ENCODE data around the gene TRAF2.

The TRAF2 gene

DNA sequence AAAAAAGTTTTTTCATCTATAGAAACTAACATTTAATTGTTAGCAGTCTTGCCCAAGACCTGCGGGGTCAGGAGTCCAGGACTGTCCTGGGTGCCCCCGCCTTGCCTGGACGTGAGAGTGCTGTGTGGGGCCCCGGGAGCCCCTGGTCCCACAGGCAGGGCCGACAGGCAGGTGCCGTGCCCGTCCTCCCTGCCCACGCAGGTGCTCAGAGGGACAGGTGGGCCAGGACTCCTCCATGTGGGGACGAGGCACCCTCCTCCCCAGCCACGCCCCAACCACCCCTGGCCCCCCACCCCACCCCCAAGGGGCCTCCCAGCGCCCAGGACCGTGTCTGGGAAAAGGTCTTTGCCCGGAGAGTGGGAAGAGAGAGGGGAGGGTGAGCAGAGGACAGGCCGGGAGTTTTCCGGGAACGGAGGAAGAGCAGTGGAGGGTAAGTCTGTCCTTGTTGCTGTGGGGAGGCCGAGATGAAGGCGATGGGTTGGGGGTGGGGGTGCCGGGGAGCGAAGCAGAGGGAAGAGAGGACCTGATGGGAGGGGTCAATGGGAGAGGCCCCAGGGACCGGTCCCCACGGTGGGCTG, 63.0 kb downstream of the TRAF2 start:
- DNase-seq: no peak
- Histone ChIP-seq H3K4me1 (ENCODE audit: low read length) (peaks cover 9% of the 10 kb centered on the region), H2AFZ (ENCODE audit: low read length) (peak overlapping the region; percentile 82), H3K4me2 (ENCODE audit: low read depth, low read length) (peak overlapping the region; percentile 89), H3K9me3 (replicated peaks; ENCODE audit: insufficient read depth, low read length) (no peaks in the 10 kb centered on the region), H3F3A (ENCODE audit: insufficient read depth, low read length) (no peaks in the 10 kb centered on the region), H3K27ac (ENCODE audit: low read length) (peak overlapping the region; percentile 43; the same call in 1 of the 2 replicates), H4K20me1 (ENCODE audit: insufficient read depth, low read length) (no peaks in the 10 kb centered on the region), H3K79me2 (ENCODE audit: low read length) (no peaks in the 10 kb centered on the region), H3K9me2 (replicated peaks; ENCODE audit: insufficient read depth, low read length) (no peaks in the 10 kb centered on the region), H3K36me3 (replicated peaks; ENCODE audit: insufficient read depth, low read length) (no peaks in the 10 kb centered on the region), H3K27me3 (replicated peaks; ENCODE audit: insufficient read depth, low read length) (peaks cover 15% of the 10 kb centered on the region), H3K4me3 (ENCODE audit: low read length) (peak overlapping the region; percentile 63), H3K9ac (ENCODE audit: low read length) (peak overlapping the region; percentile 72; the same call in 1 of the 2 replicates)
- TF ChIP-seq EZH2phosphoT487 (IDR thresholded peaks at IDR 0.05; ENCODE audit: low read length): no peak
- no peak for TF ChIP-seq EZH2 (optimal IDR thresholded peaks at IDR 0.05; ENCODE audit: low read depth, low read length)
- TF ChIP-seq CTCF (IDR thresholded peaks at IDR 0.05; ENCODE audit: low read length): no peak

DNA sequence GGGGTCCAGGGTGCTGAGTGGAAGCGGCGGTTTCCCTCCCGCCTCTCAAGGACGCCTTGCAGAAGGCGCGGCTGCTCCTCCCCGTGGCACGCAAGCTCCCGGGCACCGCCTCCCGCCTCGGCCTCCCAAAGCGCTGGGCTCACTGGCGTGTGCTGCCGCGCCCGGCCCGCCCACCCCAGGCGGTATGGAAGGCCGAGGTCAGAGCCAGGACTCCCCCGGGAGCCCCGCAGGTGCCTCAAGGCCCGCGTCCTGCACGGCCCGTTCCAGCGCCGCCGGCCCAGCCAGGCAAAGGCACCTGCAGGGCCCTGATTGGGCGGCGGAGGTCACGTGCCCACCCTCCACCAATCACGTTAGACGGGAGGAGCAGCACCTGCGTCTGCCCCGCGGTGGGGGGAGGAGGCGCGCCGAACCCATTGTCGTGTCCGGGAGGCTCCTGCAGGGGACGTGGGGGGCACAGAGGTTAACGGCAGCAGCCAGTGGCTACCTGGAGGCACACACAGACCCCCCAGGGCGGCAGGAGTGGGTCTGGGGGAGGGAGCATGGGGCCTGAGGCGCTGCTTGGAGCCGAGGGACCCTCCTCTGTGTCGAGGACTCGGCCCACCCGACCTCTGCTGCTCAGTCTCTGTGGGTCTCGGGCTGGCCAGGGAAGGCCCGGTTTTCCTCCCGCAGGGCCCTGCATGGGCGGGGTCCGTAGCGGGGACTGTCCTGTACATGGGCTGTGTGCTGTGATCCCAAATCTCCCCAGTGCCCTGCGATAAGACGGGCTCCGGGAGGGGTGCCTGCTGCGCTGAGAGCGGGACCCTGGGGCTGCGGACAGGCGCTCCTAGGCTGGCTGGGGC, 63.7 kb downstream of the TRAF2 start:
- Histone ChIP-seq H3K4me3 (ENCODE audit: low read length) (peak overlapping the region; percentile 63), H3F3A (ENCODE audit: insufficient read depth, low read length) (no peaks in the 10 kb centered on the region), H3K27me3 (replicated peaks; ENCODE audit: insufficient read depth, low read length) (peaks cover 20% of the 10 kb centered on the region), H3K4me2 (ENCODE audit: low read depth, low read length) (peak overlapping the region; percentile 96), H3K27ac (ENCODE audit: low read length) (peak overlapping the region; percentile 43; the same call in 1 of the 2 replicates), H3K9me3 (replicated peaks; ENCODE audit: insufficient read depth, low read length) (no peaks in the 10 kb centered on the region), H3K36me3 (replicated peaks; ENCODE audit: insufficient read depth, low read length) (no peaks in the 10 kb centered on the region), H3K79me2 (ENCODE audit: low read length) (no peaks in the 10 kb centered on the region), H3K9ac (ENCODE audit: low read length) (peak overlapping the region; percentile 72), H3K9me2 (replicated peaks; ENCODE audit: insufficient read depth, low read length) (no peaks in the 10 kb centered on the region), H3K4me1 (ENCODE audit: low read length) (peaks cover 6% of the 10 kb centered on the region), H2AFZ (ENCODE audit: low read length) (peak overlapping the region; percentile 93), H4K20me1 (ENCODE audit: insufficient read depth, low read length) (no peaks in the 10 kb centered on the region)
- TF ChIP-seq EZH2phosphoT487 (IDR thresholded peaks at IDR 0.05; ENCODE audit: low read length) (no peak), CTCF (IDR thresholded peaks at IDR 0.05; ENCODE audit: low read length) (peak; percentile 24; the same call in 1 of the 2 replicates), EZH2 (optimal IDR thresholded peaks at IDR 0.05; ENCODE audit: low read depth, low read length) (no peak)
- DNase-seq: peak; percentile 95

DNA sequence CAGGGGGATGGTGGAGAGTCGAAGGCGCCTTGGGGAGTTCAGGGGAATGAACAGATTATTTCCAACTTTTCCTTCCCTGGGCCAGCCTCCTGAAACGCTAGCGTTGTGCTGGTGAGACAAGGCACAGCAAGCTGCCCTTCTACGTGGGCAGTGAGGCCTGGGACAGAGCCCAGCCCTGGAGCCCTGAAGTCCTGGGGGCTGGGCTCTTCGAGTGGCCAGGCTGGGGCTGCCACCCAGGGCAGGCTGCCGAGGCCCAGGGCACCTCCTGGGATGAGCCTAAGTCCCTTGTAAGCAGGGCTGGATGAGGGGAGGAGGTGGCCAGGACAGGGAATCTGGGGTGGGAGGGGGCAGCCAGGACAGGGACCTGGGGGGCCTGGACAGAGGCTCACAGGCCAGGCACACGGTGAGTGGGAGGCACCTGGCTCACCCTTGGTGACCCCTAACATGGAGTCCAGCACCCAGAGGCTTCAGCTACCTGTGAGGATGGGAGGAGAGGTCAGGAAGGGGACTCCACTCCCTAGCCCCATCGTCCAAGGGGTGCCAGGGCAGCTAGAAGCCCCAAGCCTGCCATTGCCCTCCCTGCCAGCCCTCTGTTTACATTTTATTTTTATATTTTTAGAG, 64.5 kb downstream of the TRAF2 start:
- TF ChIP-seq EZH2phosphoT487 (IDR thresholded peaks at IDR 0.05; ENCODE audit: low read length): no peak
- TF ChIP-seq EZH2 (optimal IDR thresholded peaks at IDR 0.05; ENCODE audit: low read depth, low read length): no peak
- no peak for TF ChIP-seq CTCF (IDR thresholded peaks at IDR 0.05; ENCODE audit: low read length)
- H4K20me1 ChIP-seq (ENCODE audit: insufficient read depth, low read length): no peaks in the 10 kb centered on the region
- no peaks in the 10 kb centered on the region for H3K36me3 ChIP-seq (replicated peaks; ENCODE audit: insufficient read depth, low read length)
- H3F3A ChIP-seq (ENCODE audit: insufficient read depth, low read length): no peaks in the 10 kb centered on the region
- peaks cover 6% of the 10 kb centered on the region; the same call in 1 of the 2 replicates for H3K4me1 ChIP-seq (ENCODE audit: low read length)
- peak overlapping the region; percentile 93 for H2AFZ ChIP-seq (ENCODE audit: low read length)
- H3K9me2 ChIP-seq (replicated peaks; ENCODE audit: insufficient read depth, low read length): no peaks in the 10 kb centered on the region
- peak overlapping the region; percentile 63 for H3K4me3 ChIP-seq (ENCODE audit: low read length)
- peak overlapping the region; percentile 96 for H3K4me2 ChIP-seq (ENCODE audit: low read depth, low read length)
- DNase-seq: no peak
- peaks cover 28% of the 10 kb centered on the region for H3K27me3 ChIP-seq (replicated peaks; ENCODE audit: insufficient read depth, low read length)
- H3K9me3 ChIP-seq (replicated peaks; ENCODE audit: insufficient read depth, low read length): no peaks in the 10 kb centered on the region
- H3K9ac ChIP-seq (ENCODE audit: low read length): peak overlapping the region; percentile 72; the same call in 1 of the 2 replicates
- H3K79me2 ChIP-seq (ENCODE audit: low read length): no peaks in the 10 kb centered on the region
- no peak overlapping the region for H3K27ac ChIP-seq (ENCODE audit: low read length)

All from MM.1S (cell line).